Measurements from ENCODE around the gene ZNF652.

- TF ChIP-seq EZH2phosphoT487 (IDR thresholded peaks at IDR 0.05; ENCODE audit: low read length) (no peak), EZH2 (optimal IDR thresholded peaks at IDR 0.05; ENCODE audit: low read depth, low read length) (no peak)
- TF ChIP-seq, protein P1, sequence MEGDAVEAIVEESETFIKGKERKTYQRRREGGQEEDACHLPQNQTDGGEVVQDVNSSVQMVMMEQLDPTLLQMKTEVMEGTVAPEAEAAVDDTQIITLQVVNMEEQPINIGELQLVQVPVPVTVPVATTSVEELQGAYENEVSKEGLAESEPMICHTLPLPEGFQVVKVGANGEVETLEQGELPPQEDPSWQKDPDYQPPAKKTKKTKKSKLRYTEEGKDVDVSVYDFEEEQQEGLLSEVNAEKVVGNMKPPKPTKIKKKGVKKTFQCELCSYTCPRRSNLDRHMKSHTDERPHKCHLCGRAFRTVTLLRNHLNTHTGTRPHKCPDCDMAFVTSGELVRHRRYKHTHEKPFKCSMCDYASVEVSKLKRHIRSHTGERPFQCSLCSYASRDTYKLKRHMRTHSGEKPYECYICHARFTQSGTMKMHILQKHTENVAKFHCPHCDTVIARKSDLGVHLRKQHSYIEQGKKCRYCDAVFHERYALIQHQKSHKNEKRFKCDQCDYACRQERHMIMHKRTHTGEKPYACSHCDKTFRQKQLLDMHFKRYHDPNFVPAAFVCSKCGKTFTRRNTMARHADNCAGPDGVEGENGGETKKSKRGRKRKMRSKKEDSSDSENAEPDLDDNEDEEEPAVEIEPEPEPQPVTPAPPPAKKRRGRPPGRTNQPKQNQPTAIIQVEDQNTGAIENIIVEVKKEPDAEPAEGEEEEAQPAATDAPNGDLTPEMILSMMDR (IDR thresholded peaks at IDR 0.05; ENCODE audit: low read length) = no peak
Measured at GRCh38 chr17:49294122-49294521, 67.9 kb downstream of the ZNF652 start.
